PC-9 (cell line): Measurements from ENCODE around the gene ANKRD17. TPM values are rescaled to one million over a fixed set of nuclear protein-coding genes. Genes with fewer than 3 reads are reported as not detected.
"Not testable (repeated sequence)": the region's sequence is repeated elsewhere in the genome, so short reads cannot be mapped to it uniquely, and the experiment has no call there.

ENCODE experiments used
- BruUV-seq: library from RNA; stranded (reverse); fragments of 400-500 nt; replicated peaks from 2 replicates; lab custom pipeline; 2021; lab: Mats Ljungman, UMichigan
- CTCF ChIA-PET: fragments of 300-600 bp; sonication (Branson Sonifier 250); formaldehyde crosslinking; loops from one replicate; lab custom pipeline; 2022; ENCODE audit warnings: antibody characterized with exemption; lab: Charles Lee
- POLR2A ChIA-PET: fragments of 300-600 bp; sonication (Branson Sonifier 250); formaldehyde crosslinking; loops from one replicate; lab custom pipeline; 2022; ENCODE audit warnings: antibody characterized with exemption; ENCODE audit not compliant: unreplicated experiment; lab: Charles Lee
- DNase-seq, 2 experiments: peaks; one replicate each; pipeline versions ENCODE4 v3.0.0 to v3.0.0-alpha.2; 2015 to 2022; ENCODE audit warnings: mixed read lengths in 1 of 2
- H2AFZ ChIP-seq: fragments of 200-600 bp; sonication (generic); 2 replicates; pipeline ENCODE4 v1.8.1; 2017; ENCODE audit warnings: antibody characterized with exemption
- H3F3A ChIP-seq: fragments of 200-600 bp; sonication (generic); 2 replicates; pipeline ENCODE4 v1.8.1; 2017; ENCODE audit warnings: antibody characterized with exemption, mild to moderate bottlenecking, low read depth; ENCODE audit not compliant: insufficient read depth
- H3K27ac ChIP-seq: fragments of 200-600 bp; sonication (generic); 2 replicates; pipeline ENCODE4 v1.6.1; 2016; ENCODE audit warnings: mixed run types
- H3K27me3 ChIP-seq: fragments of 200-600 bp; sonication (generic); 2 replicates; pipeline ENCODE4 v1.6.1; 2016; ENCODE audit warnings: low read depth, mixed run types; ENCODE audit not compliant: insufficient read depth
- H3K36me3 ChIP-seq: fragments of 200-600 bp; sonication (generic); 2 replicates; pipeline ENCODE4 v1.6.1; 2016; ENCODE audit warnings: low read depth, mixed run types
- H3K4me1 ChIP-seq: fragments of 200-600 bp; sonication (generic); replicated peaks from 2 replicates; pipeline ENCODE4 v1.6.1; 2016; ENCODE audit warnings: mixed run types; ENCODE audit not compliant: insufficient read depth
- H3K4me2 ChIP-seq: fragments of 200-600 bp; sonication (generic); 2 replicates; pipeline ENCODE4 v1.6.1; 2017; ENCODE audit warnings: mixed run types
- H3K4me3 ChIP-seq: fragments of 200-600 bp; sonication (generic); 2 replicates; pipeline ENCODE4 v1.6.1; 2016; ENCODE audit warnings: mixed run types
- H3K79me2 ChIP-seq: fragments of 200-600 bp; sonication (generic); 2 replicates; pipeline ENCODE4 v1.6.1; 2017; ENCODE audit warnings: low read depth, mixed run types
- H3K9me2 ChIP-seq: fragments of 200-600 bp; sonication (generic); 2 replicates; pipeline ENCODE4 v1.8.1; 2017; ENCODE audit warnings: mild to moderate bottlenecking; ENCODE audit not compliant: insufficient read depth
- H3K9me3 ChIP-seq: fragments of 200-600 bp; sonication (generic); 2 replicates; pipeline ENCODE4 v1.8.1; 2016; ENCODE audit warnings: low read depth; ENCODE audit not compliant: insufficient read depth
- H4K20me1 ChIP-seq: fragments of 200-600 bp; sonication (generic); 2 replicates; pipeline ENCODE4 v1.8.1; 2017; ENCODE audit not compliant: insufficient read depth
- EZH2 ChIP-seq: fragments of 200-600 bp; sonication (generic); IDR thresholded peaks from 2 replicates; pipeline ENCODE4 v1.8.0; 2017; ENCODE audit warnings: antibody characterized with exemption, low read depth
- intact Hi-C: fragments of 100-400 bp; cut with micrococcal nuclease; formaldehyde crosslinking; loops from one replicate; pipeline ENCODE4 v1.10.0; 2022; ENCODE audit not compliant: unreplicated experiment
- total RNA-seq: library from RNA; stranded (reverse); gene quantifications from 2 replicates; pipeline ENCODE4 v1.2.3, GENCODE V29; 2021
- TF ChIP-seq, protein P1 (sequence below): fragments of 200-600 bp; sonication (generic); conservative IDR thresholded peaks from 2 replicates; pipeline ENCODE4 v1.6.1; 2017; ENCODE audit warnings: mixed run types, antibody characterized with exemption, mild to moderate bottlenecking, moderate library complexity

The ANKRD17 gene
- total RNA-seq, 1 experiment from 2014 or later: 37.9 TPM

DNA sequence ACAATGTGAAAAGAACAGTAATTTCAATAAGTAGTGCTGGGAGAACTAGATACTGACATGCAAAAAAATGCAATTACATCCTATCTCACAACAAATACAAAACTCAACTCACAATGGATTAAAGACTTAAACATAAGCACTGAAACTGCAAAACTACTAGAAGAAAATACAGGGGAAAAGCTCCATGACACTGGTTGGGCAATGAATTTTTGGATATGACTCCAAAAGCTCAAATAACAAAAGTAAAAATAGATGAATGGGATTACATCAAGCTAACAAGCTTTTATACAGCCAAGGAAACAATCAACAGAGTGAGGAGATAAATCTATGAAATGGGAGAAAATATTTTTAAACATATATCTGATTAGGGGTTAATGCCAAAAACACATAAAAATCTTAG is 53.1 kb downstream of the ANKRD17 start:
- intact Hi-C loops: no loop called here
- Histone ChIP-seq H2AFZ (no peak overlapping the region), H3K79me2 (peaks cover 93% of the 10 kb centered on the region), H3K36me3 (no peaks in the 10 kb centered on the region), H3K9me3 (no peaks in the 10 kb centered on the region), H3K4me1 (no peaks in the 10 kb centered on the region), H3F3A (0 out of 2 replicates have a peak, but pooled peaks cover 5% of the 10 kb centered on the region), H3K9me2 (no peaks in the 10 kb centered on the region; the same call in 1 of the 2 replicates), H3K4me2 (no peak overlapping the region), H4K20me1 (peaks cover 31% of the 10 kb centered on the region), H3K4me3 (no peak overlapping the region), H3K27ac (no peak overlapping the region), H3K27me3 (no peaks in the 10 kb centered on the region)
- POLR2A ChIA-PET: interaction anchor here (0.6 kb wide), 1 partner anchor 10 kb away, joined by 3 read pairs; no protein-coding TSS in a partner anchor
- BruUV-seq: no TSS peak
- DNase-seq: no peak
- CTCF ChIA-PET: no interaction called here
- TF ChIP-seq EZH2: no peak
- TF ChIP-seq, protein P1, sequence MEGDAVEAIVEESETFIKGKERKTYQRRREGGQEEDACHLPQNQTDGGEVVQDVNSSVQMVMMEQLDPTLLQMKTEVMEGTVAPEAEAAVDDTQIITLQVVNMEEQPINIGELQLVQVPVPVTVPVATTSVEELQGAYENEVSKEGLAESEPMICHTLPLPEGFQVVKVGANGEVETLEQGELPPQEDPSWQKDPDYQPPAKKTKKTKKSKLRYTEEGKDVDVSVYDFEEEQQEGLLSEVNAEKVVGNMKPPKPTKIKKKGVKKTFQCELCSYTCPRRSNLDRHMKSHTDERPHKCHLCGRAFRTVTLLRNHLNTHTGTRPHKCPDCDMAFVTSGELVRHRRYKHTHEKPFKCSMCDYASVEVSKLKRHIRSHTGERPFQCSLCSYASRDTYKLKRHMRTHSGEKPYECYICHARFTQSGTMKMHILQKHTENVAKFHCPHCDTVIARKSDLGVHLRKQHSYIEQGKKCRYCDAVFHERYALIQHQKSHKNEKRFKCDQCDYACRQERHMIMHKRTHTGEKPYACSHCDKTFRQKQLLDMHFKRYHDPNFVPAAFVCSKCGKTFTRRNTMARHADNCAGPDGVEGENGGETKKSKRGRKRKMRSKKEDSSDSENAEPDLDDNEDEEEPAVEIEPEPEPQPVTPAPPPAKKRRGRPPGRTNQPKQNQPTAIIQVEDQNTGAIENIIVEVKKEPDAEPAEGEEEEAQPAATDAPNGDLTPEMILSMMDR: no peak

DNA sequence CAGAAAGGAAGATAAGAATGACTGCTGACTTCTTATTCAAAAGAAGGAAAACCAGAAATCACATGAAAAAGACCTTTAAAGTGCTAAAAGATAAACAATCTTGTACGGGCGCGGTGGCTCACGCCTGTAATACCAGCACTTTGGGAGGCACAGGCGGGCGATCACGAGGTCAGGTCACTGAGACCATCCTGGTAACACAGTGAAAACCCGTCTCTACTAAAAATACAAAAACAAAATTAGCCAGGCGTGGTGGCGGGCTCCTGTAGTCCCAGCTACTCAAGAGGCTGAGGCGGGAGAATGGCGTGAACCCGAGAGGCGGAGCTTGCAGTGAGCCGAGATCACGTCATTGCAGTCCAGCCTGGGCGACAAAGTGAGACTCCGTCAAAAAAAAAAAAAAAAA is 54.6 kb downstream of the ANKRD17 start:
- DNase-seq, H3K4me1 ChIP-seq, H3K9me2 ChIP-seq, BruUV-seq, POLR2A ChIA-PET, H3K4me2 ChIP-seq, H3K27ac ChIP-seq, CTCF ChIA-PET, H2AFZ ChIP-seq, H3K9me3 ChIP-seq, H3K4me3 ChIP-seq, intact Hi-C loops, H3F3A ChIP-seq, H3K27me3 ChIP-seq, H3K36me3 ChIP-seq: not testable (repeated sequence)
- H4K20me1 ChIP-seq: peaks cover 31% of the 10 kb centered on the region
- peaks cover 93% of the 10 kb centered on the region for H3K79me2 ChIP-seq

DNA sequence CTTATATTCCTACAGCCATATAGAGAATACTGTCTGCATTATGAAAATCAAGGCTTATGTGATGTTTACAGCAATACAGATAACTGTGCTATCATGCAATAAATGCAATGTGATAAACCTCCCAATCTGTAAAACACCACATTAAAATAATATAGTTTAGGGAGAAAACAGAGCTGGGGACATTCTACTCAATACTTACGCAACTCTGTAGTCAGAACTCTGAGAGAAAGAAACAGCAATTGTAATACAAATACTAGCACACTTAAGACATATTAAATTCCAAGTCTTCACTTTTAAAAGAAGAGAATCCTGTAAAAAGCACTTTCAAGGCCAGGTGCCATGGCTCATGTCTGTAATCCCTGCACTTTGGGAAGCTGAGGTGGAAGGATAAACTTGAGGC is 61.4 kb downstream of the ANKRD17 start:
- no peak overlapping the region for H3K4me3 ChIP-seq
- POLR2A ChIA-PET: no interaction called here
- H3F3A ChIP-seq: no peaks in the 10 kb centered on the region
- peaks cover 15% of the 10 kb centered on the region for H4K20me1 ChIP-seq
- H3K27ac ChIP-seq: no peak overlapping the region
- 0 out of 2 replicates have a peak, but pooled peaks cover 3% of the 10 kb centered on the region for H3K36me3 ChIP-seq
- DNase-seq: no peak
- H3K79me2 ChIP-seq: peaks cover 71% of the 10 kb centered on the region
- TF ChIP-seq EZH2: no peak
- no peak overlapping the region for H3K4me2 ChIP-seq
- intact Hi-C loops: no loop called here
- BruUV-seq: no TSS peak
- CTCF ChIA-PET: no interaction called here
- no peaks in the 10 kb centered on the region for H3K9me2 ChIP-seq
- no peaks in the 10 kb centered on the region for H3K27me3 ChIP-seq
- H2AFZ ChIP-seq: no peak overlapping the region
- no peaks in the 10 kb centered on the region for H3K4me1 ChIP-seq
- H3K9me3 ChIP-seq: no peaks in the 10 kb centered on the region

DNA sequence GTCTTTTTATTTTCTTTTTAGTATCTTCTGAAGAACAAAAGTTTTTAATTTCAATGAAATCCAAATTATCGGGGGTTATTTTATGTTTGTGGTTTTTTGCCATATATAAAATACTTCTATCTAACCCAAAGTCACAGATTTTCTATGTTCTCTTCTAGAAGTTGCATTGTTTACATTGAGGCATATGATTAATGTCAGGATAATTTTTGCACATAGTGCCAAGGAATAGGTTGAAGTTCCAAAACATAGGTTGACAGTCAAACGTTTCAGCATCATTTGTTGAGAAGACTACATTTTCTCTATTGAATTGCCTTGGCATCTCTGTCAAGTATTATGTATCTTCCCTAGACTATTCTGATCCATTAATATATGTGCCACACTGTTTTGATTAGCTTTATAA is 64.5 kb downstream of the ANKRD17 start:
- CTCF ChIA-PET: no interaction called here
- Histone ChIP-seq H3F3A (no peaks in the 10 kb centered on the region; the same call in 1 of the 2 replicates), H3K4me1 (no peaks in the 10 kb centered on the region), H4K20me1 (peaks cover 6% of the 10 kb centered on the region; the same call in 1 of the 2 replicates), H2AFZ (no peak overlapping the region), H3K36me3 (0 out of 2 replicates have a peak, but pooled peaks cover 3% of the 10 kb centered on the region), H3K9me3 (no peaks in the 10 kb centered on the region), H3K27me3 (no peaks in the 10 kb centered on the region), H3K4me3 (no peak overlapping the region), H3K9me2 (no peaks in the 10 kb centered on the region), H3K27ac (no peak overlapping the region), H3K79me2 (peaks cover 65% of the 10 kb centered on the region), H3K4me2 (no peak overlapping the region)
- DNase-seq: no peak
- BruUV-seq: no TSS peak
- TF ChIP-seq, protein P1: no peak
- no peak for TF ChIP-seq EZH2
- intact Hi-C loops: no loop called here
- POLR2A ChIA-PET: no interaction called here
